Lung microvascular endothelial cell (primary cell): ENCODE results near the gene SPATA2L. TPM values are rescaled to one million over a fixed set of nuclear protein-coding genes. Genes with fewer than 3 reads are reported as not detected.

Experiments
- DNase-seq, 2 donors: peaks; one replicate each; pipeline versions ENCODE4 v3.0.0 to v3.0.0-alpha.2; 2010; ENCODE audit warnings: low read depth in 2 of 2
- total RNA-seq: library from RNA; depleted of rRNA; stranded (reverse); fragments of >200 nt; gene quantifications from 2 replicates; pipeline ENCODE4 v1.2.1, GENCODE V29; 2014

SPATA2L gene
- 8.1 and 10.1 TPM in 2 replicates for total RNA-seq

- DNase-seq, result peak; percentile 72 to 93
Measured at GRCh38 chr16:89701425-89702406, at the start of gene SPATA2L. Gene SPATA2L, minus strand, starts transcription at chr16:89701705. Its CDS starts 473 bp downstream, at chr16:89701232.

GRCh38 chr16:89749637-89750036 is 48.1 kb upstream of the SPATA2L start:
- DNase-seq, result peak in 1 of 2 donors; percentile 23

GRCh38 chr16:89748921-89749320 is 47.4 kb upstream of the SPATA2L start:
- no peak for DNase-seq

- DNase-seq, result no peak
Measured at GRCh38 chr16:89748076-89748475, 46.6 kb upstream of the SPATA2L start.

- DNase-seq, result no peak
Measured at GRCh38 chr16:89746043-89746442, 44.5 kb upstream of the SPATA2L start.

- DNase-seq, result no peak
Measured at GRCh38 chr16:89744813-89745212, 43.3 kb upstream of the SPATA2L start.

- DNase-seq, result no peak
Measured at GRCh38 chr16:89742948-89743347, 41.4 kb upstream of the SPATA2L start.

- no peak for DNase-seq
Measured at GRCh38 chr16:89741342-89742014, 40.0 kb upstream of the SPATA2L start.

- DNase-seq, result no peak
Measured at GRCh38 chr16:89739383-89739782, 37.9 kb upstream of the SPATA2L start.

- no peak for DNase-seq
Measured at GRCh38 chr16:89738538-89739317, 37.2 kb upstream of the SPATA2L start.

GRCh38 chr16:89738072-89738377 is 36.5 kb upstream of the SPATA2L start:
- no peak for DNase-seq

GRCh38 chr16:89737341-89738071 is 36.0 kb upstream of the SPATA2L start:
- no peak for DNase-seq

GRCh38 chr16:89736554-89736953 is 35.0 kb upstream of the SPATA2L start:
- DNase-seq, result no peak

- DNase-seq, result no peak
Measured at GRCh38 chr16:89733792-89734191, 32.3 kb upstream of the SPATA2L start.

- no peak for DNase-seq
Measured at GRCh38 chr16:89733322-89733721, 31.8 kb upstream of the SPATA2L start.

- no peak for DNase-seq
Measured at GRCh38 chr16:89732918-89733242, 31.4 kb upstream of the SPATA2L start.

- DNase-seq, result no peak
Measured at GRCh38 chr16:89732142-89732917, 30.8 kb upstream of the SPATA2L start.

GRCh38 chr16:89730610-89731234 is 29.2 kb upstream of the SPATA2L start:
- DNase-seq, result no peak

GRCh38 chr16:89729863-89730593 is 28.5 kb upstream of the SPATA2L start:
- no peak for DNase-seq
